NCI-H2227 (cell line): ENCODE results near the gene LAPTM4A.
A peak's percentile ranks its signal among the peaks of the same experiment; 100 is the strongest.
"Not testable (repeated sequence)": the region's sequence is repeated elsewhere in the genome, so short reads cannot be mapped to it uniquely, and the experiment has no call there.

Source experiments
- DNase-seq: peaks from one replicate; lab custom pipeline; 2025; ENCODE audit not compliant: unreplicated experiment; lab: John Stamatoyannopoulos, UW

LAPTM4A gene

DNA sequence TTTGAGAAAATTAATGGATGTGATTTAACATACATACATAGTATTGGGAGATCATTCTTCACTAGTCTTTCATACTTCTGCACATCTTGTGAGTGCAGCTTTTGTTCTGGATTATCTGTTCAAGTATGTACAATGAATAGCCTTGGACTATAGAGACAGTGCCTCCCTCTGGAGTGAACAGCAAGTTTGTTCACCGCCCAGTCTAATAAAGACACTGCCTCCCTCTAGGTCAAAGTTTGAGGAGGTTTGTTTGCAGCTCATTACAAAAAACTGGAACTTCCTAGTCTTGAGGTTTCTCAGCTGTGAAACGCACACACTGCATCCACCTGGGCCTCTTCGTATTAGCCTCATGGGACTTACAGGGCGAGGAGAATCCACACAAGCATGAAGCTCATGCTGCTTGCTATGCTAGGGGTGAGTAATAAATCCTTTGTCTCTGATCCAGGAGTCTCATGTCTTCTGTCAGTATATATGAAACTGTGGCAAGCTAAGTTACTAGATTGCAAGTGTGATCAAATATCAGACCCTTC lies 26.0 kb upstream of the LAPTM4A start:
- DNase-seq, result no peak

DNA sequence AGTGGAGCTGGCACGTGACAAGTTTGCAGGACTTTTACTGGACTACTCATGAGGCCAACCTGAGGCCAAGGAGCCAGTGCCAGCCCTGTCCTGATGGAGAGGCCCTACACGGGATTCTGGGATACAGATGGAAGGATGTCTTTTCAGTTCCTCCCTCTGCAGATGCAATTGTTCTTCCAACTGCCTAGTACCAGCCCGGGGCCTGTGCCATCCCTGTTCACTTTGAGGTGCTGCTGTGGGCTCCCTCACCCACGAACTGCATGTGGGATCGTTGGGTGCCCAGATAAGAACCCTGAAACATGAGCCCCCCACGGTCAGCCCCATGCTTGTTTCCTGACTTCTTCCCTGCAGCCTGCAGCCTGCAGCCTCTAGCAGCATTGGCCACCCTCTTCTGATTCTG lies 25.3 kb upstream of the LAPTM4A start:
- DNase-seq, result no peak

DNA sequence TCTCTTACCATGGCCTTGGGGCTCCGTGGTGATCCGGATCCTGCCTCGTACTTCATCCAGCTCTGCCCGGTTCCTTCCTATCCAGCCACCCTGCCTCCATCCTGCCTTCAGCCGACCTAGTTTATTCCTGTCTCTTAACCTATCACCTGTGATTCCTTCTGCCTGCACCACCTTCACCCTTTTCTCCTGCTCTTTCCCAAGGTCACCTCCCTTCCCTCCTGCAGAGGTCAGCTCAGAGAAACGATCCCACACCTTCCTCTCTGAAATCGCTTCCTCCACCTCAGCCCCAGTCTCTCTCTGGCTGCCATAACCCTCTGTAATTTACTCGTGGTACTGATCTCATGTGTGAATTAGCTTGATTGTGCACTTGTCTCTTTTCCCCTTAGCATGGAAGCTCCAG lies 23.5 kb upstream of the LAPTM4A start:
- DNase-seq, result no peak

DNA sequence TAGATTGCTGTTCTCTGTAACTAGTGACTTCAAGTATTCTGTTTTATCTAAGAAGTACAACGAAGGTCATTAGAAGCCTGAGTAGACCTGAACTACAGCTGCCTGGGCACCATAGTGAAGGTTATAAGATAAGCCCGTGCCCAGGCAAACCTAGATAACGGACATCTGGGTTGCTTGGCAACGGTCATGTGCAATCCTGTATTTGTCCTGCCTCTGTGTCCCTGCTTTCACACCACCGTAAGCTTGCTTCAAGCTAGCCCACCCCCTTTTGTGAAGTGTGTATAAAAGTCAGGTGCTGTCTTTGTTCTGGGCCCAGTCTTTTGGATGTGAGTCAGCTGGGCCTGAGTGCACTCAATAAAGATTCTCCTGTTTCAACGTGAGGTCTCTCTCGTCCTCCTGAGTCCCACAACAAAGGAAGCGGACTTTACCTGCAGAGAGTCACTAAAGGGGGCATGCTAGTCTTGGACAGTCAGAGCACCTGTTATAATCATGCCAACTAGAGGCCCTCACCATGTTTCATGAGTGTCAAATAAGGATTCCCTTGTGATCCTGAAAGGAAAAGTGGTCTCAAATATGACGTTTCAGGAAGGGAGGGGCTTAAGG lies 22.7 kb upstream of the LAPTM4A start:
- not testable (repeated sequence) for DNase-seq

DNA sequence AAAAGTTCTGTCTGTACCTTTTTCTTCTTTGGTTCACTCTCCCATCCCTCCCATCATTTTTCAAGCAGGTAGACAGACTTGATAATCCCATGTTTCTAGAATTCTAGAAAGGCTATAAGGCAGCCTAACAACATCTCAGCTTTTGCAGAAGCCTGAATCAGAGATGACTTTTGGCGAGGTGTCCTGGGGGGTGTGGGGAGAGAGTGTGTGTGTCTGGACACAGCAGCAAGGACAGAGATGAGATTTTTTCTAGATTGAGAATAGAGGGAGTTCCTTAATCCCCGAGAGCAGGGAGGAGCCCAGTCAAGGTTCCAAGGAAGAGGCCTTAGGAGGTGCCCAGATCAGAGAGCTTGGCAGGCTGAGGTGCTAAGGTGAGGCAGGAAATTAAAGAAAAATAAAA lies 22.0 kb upstream of the LAPTM4A start:
- DNase-seq, result no peak

DNA sequence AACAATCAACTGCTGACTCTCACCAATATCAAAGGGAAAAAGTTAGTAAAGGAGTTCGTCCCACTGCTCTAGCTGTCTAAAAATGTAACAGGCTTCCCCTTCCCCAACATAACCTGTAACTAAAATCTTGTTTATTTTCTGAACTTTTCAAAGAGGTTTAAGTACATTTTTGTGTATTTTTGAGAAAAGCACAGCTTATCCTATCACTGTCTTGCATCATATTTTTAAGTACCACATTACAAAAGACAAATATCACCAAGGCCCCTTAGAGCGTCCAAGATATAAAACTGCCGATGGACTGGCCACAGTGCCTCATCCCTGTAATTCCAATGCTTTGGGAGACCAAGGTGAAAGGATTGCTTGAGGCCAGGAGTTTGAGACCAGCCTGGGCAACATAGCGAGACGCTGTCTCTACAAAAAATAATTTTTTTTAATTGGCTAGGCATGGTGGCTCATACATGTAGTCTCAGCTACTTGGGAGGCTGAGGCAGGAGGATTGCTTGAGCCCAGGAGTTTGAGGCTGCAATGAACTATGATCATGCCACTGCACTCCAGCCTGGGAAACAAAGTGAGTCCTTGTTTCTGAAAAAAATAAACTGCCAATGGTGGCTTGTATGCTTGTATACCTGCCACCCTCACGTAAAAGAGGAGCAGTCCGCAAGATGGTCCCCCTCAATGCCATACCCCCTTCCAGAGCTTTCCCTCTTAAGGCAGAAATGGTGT lies 21.2 kb upstream of the LAPTM4A start:
- no peak for DNase-seq

DNA sequence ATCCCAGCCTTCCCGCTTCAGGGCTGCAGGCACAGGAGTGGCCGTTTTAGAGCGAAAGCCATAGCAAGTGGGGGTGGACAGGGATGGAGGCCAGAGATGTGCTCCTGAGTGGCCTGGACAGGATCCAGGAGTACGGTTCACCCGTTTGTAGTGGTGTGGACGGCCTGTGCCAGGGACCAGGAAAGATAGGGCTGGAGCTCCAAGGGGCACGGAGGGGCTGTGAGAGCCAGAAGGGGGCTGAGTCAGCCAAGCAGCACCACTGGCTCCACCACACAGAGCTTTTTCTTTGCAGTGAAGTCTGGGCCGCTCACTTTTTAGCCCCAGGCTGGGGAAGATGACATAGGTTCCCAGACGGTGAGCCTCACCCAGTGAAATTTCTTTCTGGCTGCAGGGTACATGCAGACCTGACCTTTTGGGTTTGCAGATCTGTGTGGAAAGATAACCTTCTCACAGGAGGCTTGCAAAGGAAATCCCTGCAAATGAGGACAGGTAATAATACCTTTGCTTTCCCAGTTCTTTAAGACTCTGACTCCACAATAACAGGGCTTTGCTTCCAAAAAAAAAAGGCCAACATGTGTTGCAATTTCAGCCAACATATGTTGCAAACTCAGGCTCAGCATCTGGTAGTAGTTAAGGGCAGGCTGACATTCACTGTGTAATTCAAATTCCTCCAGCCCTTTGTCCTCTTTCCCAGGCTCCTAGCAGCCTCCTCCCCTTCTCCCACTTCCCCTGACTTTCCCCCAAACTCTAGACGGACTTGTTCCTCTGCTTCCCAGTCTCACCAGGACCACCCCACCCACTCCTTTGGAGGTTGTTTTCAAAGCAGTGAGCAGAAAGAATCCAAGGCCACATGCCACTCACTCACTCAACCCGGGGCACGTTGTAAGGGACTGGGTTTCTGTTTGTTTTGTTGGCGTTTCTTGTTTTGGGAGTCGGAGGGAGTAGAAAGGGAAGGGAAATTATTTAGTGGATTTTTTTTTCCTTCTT lies 20.3 kb upstream of the LAPTM4A start:
- DNase-seq, result no peak

DNA sequence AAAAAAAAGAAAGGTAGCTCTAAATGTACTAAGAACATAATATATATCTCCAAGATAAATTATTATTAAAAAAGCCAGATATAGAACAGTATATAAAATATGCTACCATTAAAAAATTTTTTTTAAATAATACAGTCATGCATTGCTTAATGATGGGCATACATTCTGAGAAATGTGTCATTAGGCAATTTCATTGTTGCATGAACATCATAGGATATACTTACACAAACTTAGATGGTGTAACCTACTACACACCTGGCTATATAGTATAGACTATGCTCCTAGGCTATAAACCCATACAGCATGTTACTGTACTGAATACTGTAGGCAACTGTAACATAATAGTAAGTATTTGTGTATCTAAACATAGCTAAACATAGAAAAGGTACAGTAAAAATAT lies 18.3 kb upstream of the LAPTM4A start:
- DNase-seq, result no peak

DNA sequence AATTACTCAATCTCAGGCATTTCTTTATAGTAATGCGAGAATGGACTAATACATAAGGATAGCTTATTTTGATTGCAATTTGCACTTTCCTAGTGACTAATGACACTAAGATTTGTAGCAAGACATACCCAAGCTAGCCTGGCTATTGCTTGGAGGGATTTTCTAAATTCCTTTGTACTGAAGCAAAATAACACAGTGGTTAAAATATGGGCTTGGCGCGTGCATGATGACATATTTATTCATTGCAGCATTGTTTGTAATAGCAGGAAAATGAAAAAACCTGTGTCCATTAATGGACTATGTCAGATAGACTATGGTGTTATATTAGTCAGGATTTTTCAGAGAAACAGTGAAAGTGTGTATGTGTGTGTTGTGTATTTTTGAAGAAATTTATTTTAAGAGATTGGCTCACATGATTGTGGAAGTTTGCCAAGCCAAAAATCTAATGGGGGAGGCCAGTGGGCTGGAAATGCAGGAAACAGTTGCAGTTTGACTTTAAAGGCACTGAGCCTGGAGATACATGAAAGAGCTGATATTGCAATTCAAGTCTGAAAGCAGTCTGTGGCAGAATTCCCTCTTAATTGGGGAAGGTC lies 16.7 kb upstream of the LAPTM4A start:
- DNase-seq, result no peak

DNA sequence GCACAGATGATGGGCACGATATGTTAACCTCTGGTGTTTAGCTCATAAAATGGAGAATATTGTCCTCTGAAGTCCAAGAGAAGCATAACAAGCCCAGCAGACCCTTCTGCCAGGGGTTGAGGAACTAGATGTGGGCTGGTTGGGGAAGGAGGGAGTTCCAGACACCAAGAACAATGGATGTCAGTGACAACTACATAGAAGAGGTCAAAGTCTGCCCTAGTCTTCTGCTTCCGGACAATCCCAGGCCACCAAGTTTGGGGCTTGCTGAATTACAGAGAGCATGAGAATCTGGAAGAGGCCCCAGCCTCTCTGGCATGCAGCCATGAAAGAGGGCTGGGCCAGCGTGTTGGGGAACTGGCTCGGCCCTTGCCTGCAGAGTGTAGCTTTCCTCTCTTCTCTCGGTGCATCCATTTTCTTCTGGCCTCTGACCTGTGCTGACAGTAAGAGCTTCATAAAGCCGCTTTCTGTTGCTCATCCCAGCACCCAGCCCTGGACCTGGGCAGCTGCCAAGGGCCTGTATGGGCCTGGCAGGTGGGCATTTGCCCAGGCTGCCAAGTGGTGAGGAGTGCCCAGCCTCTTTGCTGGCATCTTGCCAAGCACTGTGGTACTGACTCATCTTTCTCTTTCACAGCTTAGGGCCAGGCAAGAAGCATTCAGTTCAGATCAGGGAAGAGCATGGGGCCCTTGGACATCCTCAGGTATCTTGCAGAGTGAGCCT lies 14.6 kb upstream of the LAPTM4A start:
- peak; percentile 42 for DNase-seq

DNA sequence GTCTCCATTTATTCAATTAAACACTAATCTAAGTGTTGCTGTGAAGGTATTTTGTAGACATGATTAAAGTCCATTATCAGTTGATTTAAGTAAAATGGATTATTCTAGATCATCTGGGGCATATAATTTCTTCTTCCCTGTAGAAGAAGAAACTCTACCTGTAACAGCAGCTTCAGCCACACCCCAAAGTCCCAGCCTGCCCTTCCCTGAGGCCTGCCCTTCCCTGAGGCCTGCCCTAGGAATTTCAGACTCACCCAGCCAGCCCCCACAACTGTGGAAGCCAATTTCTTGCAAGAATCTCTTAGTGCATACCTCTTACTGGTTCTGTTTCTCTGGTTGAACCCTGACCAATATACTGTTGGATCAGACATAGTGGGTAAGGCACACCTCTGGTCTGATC lies 13.4 kb upstream of the LAPTM4A start:
- no peak for DNase-seq

DNA sequence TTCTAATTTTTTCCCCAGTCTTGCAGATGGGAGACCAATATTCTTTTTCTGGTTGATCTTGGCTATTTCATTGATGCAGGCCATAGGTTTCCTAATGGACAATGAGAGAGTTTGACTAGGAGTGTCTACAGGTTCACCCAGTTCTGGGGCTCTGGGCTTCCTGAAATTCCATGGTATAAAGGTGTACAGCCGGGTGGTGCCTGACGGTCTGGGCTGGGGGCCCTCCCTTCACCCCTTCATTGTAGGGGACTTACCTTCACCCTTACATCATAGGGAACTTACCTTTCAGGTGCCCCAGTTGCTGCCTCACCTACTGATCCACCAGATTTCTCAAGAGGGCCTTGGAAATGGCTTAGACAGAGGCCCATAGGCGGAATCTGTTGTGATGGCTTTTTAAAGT lies 13.0 kb upstream of the LAPTM4A start:
- DNase-seq, result no peak

DNA sequence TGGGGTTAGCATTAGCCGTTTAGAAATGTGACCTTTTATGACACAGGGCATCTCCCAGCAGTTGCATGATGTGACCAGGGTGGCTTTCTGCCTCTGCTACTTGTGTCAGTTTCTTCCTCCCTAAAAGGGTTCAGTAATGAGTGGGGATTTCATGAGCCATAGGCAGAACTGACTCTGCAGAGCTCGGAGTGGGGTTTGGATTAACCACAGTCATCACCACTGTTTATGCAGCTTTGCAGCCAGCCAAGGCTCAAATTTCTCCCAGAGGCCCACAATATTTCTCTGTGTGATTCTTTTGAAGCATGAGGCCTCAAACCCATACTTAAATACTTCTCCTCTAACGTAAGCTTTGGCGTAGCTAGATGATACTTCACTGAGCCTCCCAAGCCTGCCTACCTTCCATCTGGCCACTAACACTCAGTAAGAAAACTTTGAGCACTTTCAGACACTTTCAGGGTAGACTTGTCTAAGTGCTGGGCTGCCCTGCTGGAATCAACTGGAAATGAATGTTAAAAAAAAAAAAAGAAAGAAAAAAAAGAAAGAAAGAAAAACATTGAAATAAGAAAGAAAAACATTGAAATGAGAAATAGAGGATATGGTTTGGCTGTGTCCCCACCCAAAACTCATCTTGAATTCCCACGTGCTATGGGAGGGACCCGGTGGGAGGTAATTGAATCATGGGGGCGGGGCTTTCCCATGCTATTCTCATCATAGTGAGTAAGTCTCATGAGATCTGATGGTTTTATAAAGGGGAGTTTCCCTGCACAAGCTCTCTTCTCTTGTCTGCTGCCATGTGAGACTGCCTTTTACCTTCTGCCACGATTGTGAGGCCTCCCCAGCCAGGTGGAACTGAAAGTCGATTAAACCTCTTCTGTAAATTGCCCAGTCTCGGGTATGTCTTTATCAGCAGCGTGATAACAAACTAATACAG lies 11.5 kb upstream of the LAPTM4A start:
- no peak for DNase-seq

DNA sequence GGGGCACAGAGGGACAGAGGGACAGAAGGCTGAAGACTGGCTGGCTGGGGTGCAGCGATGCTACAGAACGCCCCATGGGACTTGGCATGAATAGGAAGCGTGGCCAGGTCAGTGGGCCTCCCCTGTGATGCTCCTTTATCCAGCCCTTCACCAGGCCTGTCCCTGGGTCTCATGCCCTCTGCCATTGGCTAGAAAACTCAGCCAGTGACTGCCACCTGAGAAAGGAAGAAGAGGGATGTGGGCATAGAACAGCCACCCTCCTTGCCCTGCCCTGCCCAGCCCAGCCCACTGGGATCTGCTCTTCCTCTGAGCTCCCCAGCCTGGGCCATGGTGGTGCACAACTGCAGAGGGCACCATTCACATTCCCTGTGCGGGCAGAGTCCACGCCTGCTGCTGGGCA lies 10.5 kb upstream of the LAPTM4A start:
- DNase-seq, result no peak

DNA sequence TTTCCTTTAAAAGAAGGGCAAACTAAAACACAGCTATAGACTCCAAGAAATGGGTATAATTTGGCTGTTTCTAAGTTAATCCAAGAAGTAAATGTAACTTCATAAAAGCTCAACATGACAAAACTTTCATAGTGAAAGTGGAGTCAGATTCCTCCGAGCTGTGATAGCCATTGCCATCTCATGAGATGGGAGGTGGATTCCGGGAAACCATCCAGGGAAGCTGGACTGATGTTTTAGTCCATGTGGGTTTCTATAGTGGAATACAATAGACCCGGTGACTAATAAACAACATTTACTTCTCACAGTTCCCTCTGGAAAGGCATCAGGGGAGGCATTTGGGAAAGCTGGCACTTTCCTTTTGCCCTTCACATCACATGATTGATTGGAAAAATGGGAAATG lies 10.0 kb upstream of the LAPTM4A start:
- DNase-seq, result no peak

DNA sequence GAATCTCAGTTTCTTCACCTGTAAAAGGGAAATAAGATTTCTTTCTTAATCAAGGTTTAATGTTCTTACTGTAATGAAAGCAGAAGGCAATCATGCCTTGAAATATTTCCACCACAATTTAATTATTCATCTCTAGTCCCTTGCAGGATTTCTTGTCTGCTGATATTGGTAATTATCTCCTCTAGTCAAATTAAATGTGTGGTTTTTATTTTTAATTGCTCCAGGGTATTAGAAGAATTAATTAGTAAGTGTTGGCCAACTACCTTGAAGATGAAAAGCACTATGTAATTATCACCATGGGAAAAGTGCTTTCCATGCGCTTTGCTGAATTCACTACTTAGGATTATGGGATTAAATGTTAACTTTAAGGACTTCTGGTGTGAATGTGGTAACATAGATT lies 8.7 kb upstream of the LAPTM4A start:
- no peak for DNase-seq

DNA sequence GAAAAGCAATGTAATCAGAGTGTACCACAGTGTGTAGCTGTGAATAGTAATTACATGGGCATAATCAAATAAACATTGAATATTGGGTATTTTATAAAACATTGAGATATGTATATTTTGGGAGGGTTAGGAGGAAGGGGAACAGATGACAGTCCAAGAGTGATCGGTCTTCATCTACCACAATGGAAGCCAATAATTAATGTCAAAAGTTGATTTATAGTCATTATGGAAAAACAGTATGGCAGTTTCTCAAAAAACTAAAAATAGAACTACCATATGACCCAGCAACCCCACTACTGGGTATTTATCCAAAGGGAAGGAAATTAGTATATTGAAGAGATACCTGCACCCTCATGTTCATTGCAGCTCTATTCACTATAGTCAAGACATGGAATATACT lies 5.8 kb upstream of the LAPTM4A start:
- no peak for DNase-seq

DNA sequence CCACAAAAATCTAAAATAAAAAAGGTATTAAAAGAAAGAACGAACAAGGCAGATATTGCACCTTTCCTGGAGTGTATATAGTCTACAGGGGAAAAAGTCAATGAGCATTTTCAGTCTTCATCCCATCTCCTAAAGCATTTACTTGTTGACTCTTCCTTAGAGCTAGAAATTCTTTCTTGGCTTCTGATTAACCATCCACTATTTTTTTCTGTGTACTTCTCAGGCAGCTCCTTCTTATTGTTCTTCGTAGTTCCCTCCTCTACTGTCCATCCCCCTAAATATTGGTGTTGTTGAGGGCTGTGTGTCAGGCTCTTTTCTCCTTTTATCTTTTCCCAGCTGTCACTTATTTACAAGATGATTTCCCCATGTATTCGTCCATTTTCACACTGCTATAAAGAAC lies 3.5 kb upstream of the LAPTM4A start:
- DNase-seq, result no peak

DNA sequence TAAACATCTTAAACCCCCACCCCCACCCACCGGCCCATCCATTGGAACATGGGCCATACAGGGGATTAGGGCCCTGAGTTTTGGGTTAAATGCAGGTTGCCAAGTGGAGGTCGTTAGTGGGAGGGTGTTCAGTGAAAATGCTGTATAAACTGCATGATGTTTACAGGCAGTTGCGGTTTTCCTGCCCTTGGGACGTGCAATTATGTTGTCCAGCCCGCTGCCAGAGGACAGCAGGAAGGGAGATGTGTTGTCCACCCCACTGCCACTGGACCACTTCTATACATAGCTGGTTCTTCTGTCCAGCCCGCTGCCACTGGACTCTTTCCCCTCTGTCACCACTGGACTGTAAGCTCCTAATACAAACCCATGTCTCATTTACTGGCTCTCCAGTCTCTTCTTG lies 2.7 kb upstream of the LAPTM4A start:
- DNase-seq, result no peak

DNA sequence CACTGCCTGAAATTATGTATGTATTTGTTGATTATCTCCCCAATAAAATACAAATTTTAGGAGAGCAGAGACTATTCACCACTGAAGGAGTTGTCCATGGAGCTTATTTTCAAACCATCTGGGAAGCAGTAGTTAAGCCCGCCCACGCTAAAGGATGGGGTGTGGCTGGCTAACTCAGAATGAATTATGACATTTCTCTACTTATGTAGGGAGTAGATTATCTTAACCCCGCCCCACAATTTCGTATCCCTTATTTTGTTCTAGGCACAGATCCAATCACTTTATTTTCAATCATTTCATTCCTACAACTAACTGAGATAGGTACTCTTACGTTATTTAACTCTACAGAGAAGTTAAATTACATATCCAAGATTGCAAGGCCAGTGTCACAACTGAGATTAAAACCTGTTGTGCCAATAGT lies 1.4 kb upstream of the LAPTM4A start:
- DNase-seq, result peak; percentile 67
